Dendritic cell treated with granulocyte-macrophage colony-stimulating factor and Interleukin-4, amounts not matched to agents 40 ng/mL and 50 ng/mL, for 4 days (primary cell): ENCODE results near the gene AGAP1.
"Not testable (repeated sequence)": the region's sequence is repeated elsewhere in the genome, so short reads cannot be mapped to it uniquely, and the experiment has no call there.

ENCODE experiments used
- H3K27ac Mint-ChIP-seq: one replicate; pipeline ENCODE4 v1.8.0; 2022; ENCODE audit warnings: mild to moderate bottlenecking, mixed read lengths
- H3K27me3 Mint-ChIP-seq: one replicate; pipeline ENCODE4 v1.8.0; 2022; ENCODE audit warnings: mild to moderate bottlenecking, mixed read lengths
- H3K36me3 Mint-ChIP-seq: one replicate; pipeline ENCODE4 v1.8.0; 2022; ENCODE audit warnings: low read depth, mixed read lengths
- H3K4me1 Mint-ChIP-seq: one replicate; pipeline ENCODE4 v1.8.0; 2022; ENCODE audit warnings: low read depth, mixed read lengths
- H3K4me3 Mint-ChIP-seq: one replicate; pipeline ENCODE4 v1.8.0; 2022; ENCODE audit warnings: mild to moderate bottlenecking, moderate library complexity, mixed read lengths
- H3K9me3 Mint-ChIP-seq: one replicate; pipeline ENCODE4 v1.8.0; 2022; ENCODE audit warnings: mixed read lengths
- intact Hi-C: fragments of 100-400 bp; cut with micrococcal nuclease; formaldehyde crosslinking; loops from one replicate; pipeline ENCODE4 v1.15.0; 2022

The AGAP1 gene

GRCh38 chr2:236130349-236130998 is 636.6 kb downstream of the AGAP1 start:
- Mint-ChIP-seq H3K36me3 (no peaks in the 10 kb centered on the region), H3K4me3 (no peak overlapping the region), H3K27me3 (no peaks in the 10 kb centered on the region), H3K9me3 (no peaks in the 10 kb centered on the region), H3K4me1 (no peaks in the 10 kb centered on the region), H3K27ac (no peak overlapping the region)
- intact Hi-C loops, result no loop called here

GRCh38 chr2:236131073-236131692 is 637.3 kb downstream of the AGAP1 start:
- intact Hi-C loops, result no loop called here
- no peaks in the 10 kb centered on the region for H3K9me3 Mint-ChIP-seq
- peaks cover 3% of the 10 kb centered on the region for H3K27me3 Mint-ChIP-seq
- H3K27ac Mint-ChIP-seq, result no peak overlapping the region
- no peak overlapping the region for H3K4me3 Mint-ChIP-seq
- H3K36me3 Mint-ChIP-seq, result no peaks in the 10 kb centered on the region
- no peaks in the 10 kb centered on the region for H3K4me1 Mint-ChIP-seq

- Mint-ChIP-seq H3K27me3 (peaks cover 3% of the 10 kb centered on the region), H3K4me3 (no peak overlapping the region), H3K4me1 (no peaks in the 10 kb centered on the region), H3K36me3 (no peaks in the 10 kb centered on the region), H3K27ac (no peak overlapping the region), H3K9me3 (no peaks in the 10 kb centered on the region)
- intact Hi-C loops, result no loop called here
Observed at GRCh38 chr2:236133410-236134012, 639.7 kb downstream of the AGAP1 start.

GRCh38 chr2:236136538-236136937 is 642.7 kb downstream of the AGAP1 start:
- Mint-ChIP-seq H3K27me3 (peaks cover 5% of the 10 kb centered on the region), H3K36me3 (no peaks in the 10 kb centered on the region), H3K4me1 (no peaks in the 10 kb centered on the region), H3K9me3 (no peaks in the 10 kb centered on the region), H3K27ac (no peak overlapping the region), H3K4me3 (no peak overlapping the region)
- intact Hi-C loops, result no loop called here

GRCh38 chr2:236137066-236137465 is 643.2 kb downstream of the AGAP1 start:
- no peaks in the 10 kb centered on the region for H3K4me1 Mint-ChIP-seq
- H3K4me3 Mint-ChIP-seq, result no peak overlapping the region
- intact Hi-C loops, result no loop called here
- H3K36me3 Mint-ChIP-seq, result no peaks in the 10 kb centered on the region
- no peak overlapping the region for H3K27ac Mint-ChIP-seq
- peaks cover 7% of the 10 kb centered on the region for H3K27me3 Mint-ChIP-seq
- H3K9me3 Mint-ChIP-seq, result no peaks in the 10 kb centered on the region

GRCh38 chr2:236141616-236142015 is 647.8 kb downstream of the AGAP1 start:
- H3K4me3 Mint-ChIP-seq, H3K9me3 Mint-ChIP-seq, H3K4me1 Mint-ChIP-seq, intact Hi-C loops, H3K27ac Mint-ChIP-seq, H3K36me3 Mint-ChIP-seq: not testable (repeated sequence)
- peaks cover 28% of the 10 kb centered on the region for H3K27me3 Mint-ChIP-seq

- no peak overlapping the region for H3K27ac Mint-ChIP-seq
- no peaks in the 10 kb centered on the region for H3K9me3 Mint-ChIP-seq
- no peak overlapping the region for H3K4me3 Mint-ChIP-seq
- H3K4me1 Mint-ChIP-seq, result no peaks in the 10 kb centered on the region
- H3K27me3 Mint-ChIP-seq, result peaks cover 34% of the 10 kb centered on the region
- no peaks in the 10 kb centered on the region for H3K36me3 Mint-ChIP-seq
- intact Hi-C loops, result no loop called here
Observed at GRCh38 chr2:236143811-236144210, 650.0 kb downstream of the AGAP1 start.

GRCh38 chr2:236146436-236146835 is 652.6 kb downstream of the AGAP1 start:
- intact Hi-C loops, result no loop called here
- Mint-ChIP-seq H3K9me3 (no peaks in the 10 kb centered on the region), H3K36me3 (no peaks in the 10 kb centered on the region), H3K27me3 (peaks cover 34% of the 10 kb centered on the region), H3K27ac (no peak overlapping the region), H3K4me1 (no peaks in the 10 kb centered on the region), H3K4me3 (no peak overlapping the region)

- Mint-ChIP-seq H3K27me3 (peaks cover 41% of the 10 kb centered on the region), H3K4me3 (no peak overlapping the region), H3K27ac (no peak overlapping the region)
Observed at GRCh38 chr2:236155406-236155805, 661.6 kb downstream of the AGAP1 start.

GRCh38 chr2:236156095-236156859 is 662.4 kb downstream of the AGAP1 start:
- Mint-ChIP-seq H3K27me3 (peaks cover 50% of the 10 kb centered on the region), H3K27ac (no peak overlapping the region), H3K4me1 (no peaks in the 10 kb centered on the region), H3K36me3 (no peaks in the 10 kb centered on the region), H3K9me3 (peaks cover 19% of the 10 kb centered on the region), H3K4me3 (no peak overlapping the region)
- intact Hi-C loops, result no loop called here

More at GRCh38 chr2:236155406-236155805, 661.6 kb downstream of the AGAP1 start:
- Mint-ChIP-seq H3K4me1 (no peaks in the 10 kb centered on the region), H3K9me3 (peaks cover 19% of the 10 kb centered on the region), H3K36me3 (no peaks in the 10 kb centered on the region)
- intact Hi-C loops, result no loop called here

GRCh38 chr2:236156860-236157194 is 663.0 kb downstream of the AGAP1 start:
- intact Hi-C loops, result no loop called here
- H3K4me3 Mint-ChIP-seq, result no peak overlapping the region
- no peaks in the 10 kb centered on the region for H3K36me3 Mint-ChIP-seq
- peaks cover 19% of the 10 kb centered on the region for H3K9me3 Mint-ChIP-seq
- no peaks in the 10 kb centered on the region for H3K4me1 Mint-ChIP-seq
- H3K27ac Mint-ChIP-seq, result no peak overlapping the region
- H3K27me3 Mint-ChIP-seq, result peaks cover 54% of the 10 kb centered on the region

GRCh38 chr2:236157366-236157765 is 663.5 kb downstream of the AGAP1 start:
- Mint-ChIP-seq H3K27me3 (peaks cover 59% of the 10 kb centered on the region), H3K4me3 (no peak overlapping the region), H3K27ac (no peak overlapping the region), H3K9me3 (peaks cover 16% of the 10 kb centered on the region), H3K4me1 (no peaks in the 10 kb centered on the region), H3K36me3 (no peaks in the 10 kb centered on the region)
- intact Hi-C loops, result no loop called here

- H3K9me3 Mint-ChIP-seq, result peaks cover 11% of the 10 kb centered on the region
- H3K4me1 Mint-ChIP-seq, result no peaks in the 10 kb centered on the region
- H3K4me3 Mint-ChIP-seq, result no peak overlapping the region
- peaks cover 65% of the 10 kb centered on the region for H3K27me3 Mint-ChIP-seq
- H3K27ac Mint-ChIP-seq, result no peak overlapping the region
- H3K36me3 Mint-ChIP-seq, result no peaks in the 10 kb centered on the region
- intact Hi-C loops, result no loop called here
Observed at GRCh38 chr2:236157815-236158498, 664.1 kb downstream of the AGAP1 start.
